Stimulated activated CD8-positive, alpha-beta memory T cell treated with anti-CD3 and anti-CD28 coated beads, Interleukin-12 subunit alpha, Interleukin-12 subunit beta, amount 100 ng/mL, for 24 hours (primary cell): ENCODE results near the gene PPP2R5C.
A peak's percentile ranks its signal among the peaks of the same experiment; 100 is the strongest.

Experiments
- DNase-seq: peaks from one replicate; pipeline ENCODE4 v3.0.0-alpha.2; 2020; ENCODE audit errors: extremely low read depth

Gene PPP2R5C

DNA sequence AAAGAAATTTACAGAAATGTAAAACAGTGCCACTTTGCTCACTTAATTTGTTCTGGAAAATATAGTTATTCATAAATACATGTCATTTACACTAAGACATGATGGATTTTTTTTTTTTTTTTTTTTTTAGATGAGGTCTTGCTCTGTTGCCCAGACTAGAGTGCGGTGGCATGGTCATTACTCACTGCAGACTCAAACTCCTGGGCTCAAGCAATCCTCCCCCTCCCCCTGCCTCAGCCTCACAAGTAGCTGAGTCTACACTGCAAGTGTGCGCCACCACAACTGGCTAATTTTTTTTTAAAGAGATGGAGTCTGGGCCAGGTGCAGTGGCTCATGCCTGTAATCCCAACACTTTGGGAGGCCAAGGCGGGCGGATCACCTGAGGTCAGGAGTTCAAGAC, 101.2 kb downstream of the PPP2R5C start:
- DNase-seq = no peak

DNA sequence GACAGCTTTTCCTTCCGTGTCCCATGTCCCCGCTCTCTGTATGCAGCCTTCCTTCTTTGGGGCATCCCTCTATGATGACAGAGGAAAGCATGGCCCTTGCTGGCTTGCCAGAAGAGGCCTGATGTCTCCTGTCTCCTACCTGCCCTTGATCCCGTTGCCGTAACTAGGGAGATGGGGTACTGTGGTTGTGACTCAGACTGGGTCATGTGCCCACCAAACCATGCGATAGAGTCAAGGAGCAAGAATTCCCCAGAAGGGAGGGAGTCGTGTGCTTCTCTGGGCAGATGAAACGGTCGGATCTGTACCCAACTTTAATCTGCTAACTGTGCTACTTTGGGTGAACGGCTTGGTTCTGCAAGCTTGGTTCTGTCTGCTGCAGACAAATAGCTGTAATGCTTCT, 103.8 kb downstream of the PPP2R5C start:
- DNase-seq = no peak

DNA sequence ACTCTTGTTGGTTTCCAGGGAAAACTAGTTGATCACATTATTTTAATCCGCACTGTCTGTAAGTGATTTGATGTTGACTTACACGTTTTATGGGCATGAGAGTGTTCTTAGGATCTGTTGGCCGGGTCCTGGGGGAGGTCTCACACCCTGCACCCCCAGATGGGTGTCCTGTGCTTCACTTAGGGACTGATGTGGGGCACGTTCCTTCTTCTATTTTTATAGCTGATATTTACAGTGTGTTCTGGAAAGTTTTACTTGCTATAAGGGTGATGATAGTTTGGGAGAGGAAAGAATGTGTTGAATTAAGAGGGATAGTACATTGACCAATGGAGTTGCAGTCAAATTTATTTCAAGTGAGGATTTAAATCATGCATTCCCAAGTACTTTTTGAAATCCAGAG, 106.3 kb downstream of the PPP2R5C start:
- no peak for DNase-seq

DNA sequence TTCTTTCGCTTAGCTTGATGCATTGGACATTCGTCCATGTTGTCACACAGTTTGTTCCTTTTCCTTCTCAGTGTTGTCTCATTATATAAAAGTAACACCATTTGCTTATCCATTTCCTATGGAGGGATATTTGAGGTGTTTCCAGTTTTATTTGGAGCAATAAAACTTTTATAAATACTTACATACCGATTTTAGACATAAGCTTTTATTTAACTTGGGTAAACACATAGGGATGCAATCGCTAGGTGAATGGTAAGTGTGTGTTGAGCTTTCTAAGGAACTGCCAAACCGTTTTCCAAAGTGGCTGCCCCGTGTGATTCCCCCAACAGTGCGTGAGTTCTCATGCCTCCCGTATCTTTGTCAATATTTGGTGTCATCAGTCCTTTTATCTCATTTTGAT, 107.7 kb downstream of the PPP2R5C start:
- no peak for DNase-seq

DNA sequence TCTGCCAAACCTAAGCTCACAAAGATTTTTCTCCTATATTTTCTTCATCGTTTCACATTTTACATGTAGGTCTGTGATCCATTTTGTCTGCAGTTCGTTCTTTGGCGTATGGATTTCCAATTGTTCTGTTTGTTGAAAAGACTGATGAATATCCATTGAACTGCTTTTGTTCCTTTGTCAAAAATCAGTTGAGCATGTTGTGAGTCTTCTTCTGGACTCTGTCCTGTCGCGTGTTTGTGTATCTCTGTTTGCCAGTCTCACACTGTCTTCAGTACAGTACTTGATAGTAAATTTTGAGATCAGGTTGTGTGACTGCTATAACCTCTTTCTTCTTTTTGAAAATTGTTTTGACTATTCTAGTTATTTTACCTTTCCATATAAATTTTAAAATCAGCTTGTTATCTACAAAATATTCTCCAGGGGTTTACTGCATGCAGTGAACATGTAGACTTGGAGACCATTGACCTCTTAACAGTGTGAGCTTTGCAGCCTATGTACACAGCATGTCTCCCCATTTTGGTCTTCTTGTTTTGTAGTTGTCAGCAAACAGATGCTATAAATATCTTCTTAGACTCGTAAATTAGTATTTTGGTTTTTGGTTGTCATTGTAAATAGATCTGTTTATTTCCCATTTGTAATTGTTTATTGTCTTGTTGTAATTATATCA, 108.9 kb downstream of the PPP2R5C start:
- no peak for DNase-seq

DNA sequence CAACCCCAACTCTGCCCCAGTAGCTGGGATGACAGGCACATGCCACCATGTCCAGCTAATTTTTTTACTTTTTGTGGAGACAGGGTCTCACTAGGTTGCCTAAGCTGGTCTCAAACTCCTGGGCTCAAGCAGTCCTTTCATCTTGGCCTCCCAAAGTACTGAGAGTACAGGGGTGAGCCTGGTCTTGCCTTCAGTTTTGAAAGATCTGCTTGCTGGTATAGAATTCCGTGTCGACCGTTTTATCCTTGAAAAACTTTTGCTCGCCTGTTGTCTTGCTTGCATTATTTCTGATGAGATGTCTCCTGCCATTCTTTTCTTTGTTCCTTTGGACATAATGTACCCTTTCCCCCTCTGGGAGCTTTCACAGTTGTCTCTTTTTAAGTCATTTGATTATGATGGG, 110.8 kb downstream of the PPP2R5C start:
- no peak for DNase-seq

DNA sequence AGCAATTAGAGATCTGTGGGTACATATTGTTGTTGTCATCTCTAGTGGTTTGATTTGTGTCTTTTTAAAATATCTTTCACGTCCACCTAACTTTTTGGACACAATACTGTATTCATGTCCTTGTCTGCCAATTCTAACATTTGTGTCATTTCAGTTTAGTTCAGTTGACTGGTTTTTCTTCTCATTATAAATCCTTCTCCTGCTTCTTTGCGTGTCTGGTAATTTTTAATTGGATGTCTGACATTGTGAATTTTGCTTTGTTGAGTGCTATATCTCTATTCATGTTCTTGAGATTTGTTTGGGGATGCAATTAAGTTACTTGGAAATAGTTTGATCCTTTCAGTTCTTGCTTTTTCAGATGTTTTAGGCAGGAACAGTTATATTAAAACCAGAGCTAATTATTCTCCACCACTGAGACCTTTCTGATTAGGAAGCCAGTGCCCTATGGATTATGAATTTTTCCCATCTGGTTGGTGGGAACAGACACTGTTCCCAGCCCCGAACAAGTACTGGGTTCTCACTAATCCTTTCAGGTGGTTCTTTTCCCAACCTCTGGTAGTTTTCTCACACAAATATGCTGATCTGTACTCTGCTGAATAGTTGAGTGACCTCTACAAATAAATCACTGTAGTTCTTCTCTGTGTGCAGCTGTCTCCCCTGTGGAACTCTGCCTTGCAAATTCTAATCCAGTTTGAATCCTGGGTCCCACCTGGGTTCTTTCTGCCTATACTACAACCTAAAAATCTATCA, 111.7 kb downstream of the PPP2R5C start:
- no peak for DNase-seq

DNA sequence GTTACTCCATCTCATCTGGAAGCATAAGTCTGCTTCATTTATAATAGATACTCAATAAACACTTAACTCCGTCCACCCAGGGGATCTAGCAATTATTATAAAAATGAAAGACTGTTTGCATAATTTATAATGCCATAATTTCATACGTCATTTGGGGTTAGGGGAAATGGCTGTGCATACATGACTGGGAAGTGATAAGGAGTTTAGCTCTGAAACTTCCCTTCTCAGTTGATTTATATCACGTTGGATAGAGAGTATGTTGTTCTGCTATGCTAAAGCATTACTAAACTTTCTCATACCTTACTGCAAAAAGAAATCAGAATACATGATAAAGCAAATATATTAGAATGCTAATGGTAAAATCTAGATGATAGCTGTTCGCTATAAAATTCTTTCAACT, 112.5 kb downstream of the PPP2R5C start:
- DNase-seq = no peak

DNA sequence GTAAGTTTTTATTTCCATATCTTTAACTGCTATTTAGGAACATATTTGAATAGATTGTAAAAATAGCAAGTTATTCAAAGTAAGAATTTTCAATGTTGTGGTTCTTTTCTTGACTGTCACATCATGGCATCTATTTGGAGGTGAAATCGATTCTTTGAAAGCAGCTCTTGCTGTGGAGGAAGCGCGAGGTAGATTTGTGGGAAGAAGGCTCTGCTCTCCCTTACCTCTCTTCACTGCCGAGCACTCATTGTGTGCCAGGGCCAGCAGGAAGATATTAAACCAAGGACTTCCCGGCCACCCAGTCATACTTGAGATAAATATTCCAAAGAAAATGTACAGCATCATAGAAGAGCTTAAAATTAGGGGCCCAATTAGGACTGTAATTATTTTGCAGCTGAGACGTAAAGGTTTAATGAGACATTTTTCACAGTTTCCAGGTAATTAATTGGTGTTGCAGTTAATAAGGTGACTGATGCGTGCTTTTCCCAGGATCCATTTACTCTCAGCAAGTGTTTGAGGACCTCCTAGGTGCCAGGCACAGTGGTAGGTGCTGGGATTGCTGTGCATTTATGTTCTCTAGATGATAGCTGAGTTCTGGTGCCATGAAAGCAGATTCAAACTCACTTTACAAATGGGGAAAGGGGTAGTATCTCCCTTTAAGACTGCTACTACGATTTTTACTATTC, 113.7 kb downstream of the PPP2R5C start:
- DNase-seq = no peak

DNA sequence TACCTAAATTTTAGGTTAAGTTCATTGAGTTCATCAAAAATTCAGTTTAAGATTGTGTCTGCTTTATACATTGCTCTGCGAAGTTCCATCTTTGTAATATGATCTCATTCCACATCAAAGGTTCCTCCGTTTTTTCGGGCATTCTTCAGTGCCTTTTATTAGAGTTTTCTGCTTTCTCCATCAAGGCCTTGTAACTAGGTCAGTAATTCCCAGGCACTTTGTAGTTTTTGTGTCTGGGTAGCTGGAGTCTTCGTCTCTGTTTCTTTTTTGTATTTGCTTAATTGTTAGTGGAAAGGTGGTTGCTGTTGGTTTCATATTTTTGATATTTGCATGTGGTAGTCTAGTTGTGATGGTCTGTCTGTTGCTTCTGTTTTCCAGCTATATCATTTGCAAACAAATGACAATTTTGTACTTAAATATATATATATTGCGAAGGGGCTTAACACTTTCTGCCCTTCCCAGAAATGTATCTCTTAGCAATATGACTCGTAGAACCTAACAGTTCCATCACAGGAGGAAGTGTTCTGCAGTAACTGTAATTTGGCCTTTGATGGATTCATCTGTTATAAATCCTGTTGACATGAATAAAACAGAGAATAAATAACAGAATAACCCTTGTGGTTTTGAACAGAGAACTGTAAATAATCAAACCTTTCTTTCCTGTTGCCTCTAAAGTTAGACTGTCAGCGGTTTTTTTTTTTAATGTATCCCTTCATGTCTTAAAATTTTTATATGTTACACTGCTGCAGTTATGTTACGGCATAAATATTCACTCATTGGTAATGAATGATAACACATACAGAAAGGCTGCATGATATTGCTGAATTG, 114.4 kb downstream of the PPP2R5C start:
- DNase-seq = no peak

DNA sequence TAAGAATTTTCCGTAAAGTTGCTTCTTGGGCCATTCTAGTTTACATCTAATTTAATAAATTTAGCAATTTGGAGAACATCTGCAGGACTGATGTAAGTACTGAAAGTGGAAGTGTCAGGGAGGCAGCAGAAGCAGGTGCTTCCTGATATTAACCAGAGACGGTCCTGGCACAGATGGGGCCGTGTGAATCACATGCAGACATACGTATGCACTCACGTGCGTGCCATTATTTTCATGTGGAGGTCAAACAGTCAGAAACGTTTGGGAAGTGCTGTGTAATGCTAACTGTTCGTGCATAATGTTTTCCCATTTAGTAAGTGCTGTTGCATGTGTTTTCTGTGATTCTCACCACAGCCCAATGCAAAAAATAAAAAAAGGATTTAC, 115.0 kb downstream of the PPP2R5C start:
- peak; percentile 40 for DNase-seq

DNA sequence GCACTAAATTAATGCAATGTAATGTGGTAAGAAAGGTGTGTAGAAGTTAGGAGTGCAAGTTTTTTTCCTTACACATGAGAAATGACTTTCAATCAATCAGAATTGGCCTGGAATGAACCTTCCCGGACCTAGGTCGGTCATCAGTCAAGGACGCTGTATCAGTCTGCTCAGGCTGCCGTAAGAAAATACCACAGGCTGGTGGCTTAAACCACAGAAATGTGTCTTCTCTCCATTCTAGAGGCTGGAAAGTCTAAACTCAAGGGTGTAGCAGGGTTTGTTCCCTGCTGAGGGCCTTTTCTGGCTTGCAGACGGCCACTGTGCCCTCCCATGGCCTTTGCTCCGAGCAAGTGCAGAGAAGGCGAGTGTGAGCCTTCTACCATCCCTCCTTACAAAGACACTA, 116.3 kb downstream of the PPP2R5C start:
- DNase-seq = no peak

DNA sequence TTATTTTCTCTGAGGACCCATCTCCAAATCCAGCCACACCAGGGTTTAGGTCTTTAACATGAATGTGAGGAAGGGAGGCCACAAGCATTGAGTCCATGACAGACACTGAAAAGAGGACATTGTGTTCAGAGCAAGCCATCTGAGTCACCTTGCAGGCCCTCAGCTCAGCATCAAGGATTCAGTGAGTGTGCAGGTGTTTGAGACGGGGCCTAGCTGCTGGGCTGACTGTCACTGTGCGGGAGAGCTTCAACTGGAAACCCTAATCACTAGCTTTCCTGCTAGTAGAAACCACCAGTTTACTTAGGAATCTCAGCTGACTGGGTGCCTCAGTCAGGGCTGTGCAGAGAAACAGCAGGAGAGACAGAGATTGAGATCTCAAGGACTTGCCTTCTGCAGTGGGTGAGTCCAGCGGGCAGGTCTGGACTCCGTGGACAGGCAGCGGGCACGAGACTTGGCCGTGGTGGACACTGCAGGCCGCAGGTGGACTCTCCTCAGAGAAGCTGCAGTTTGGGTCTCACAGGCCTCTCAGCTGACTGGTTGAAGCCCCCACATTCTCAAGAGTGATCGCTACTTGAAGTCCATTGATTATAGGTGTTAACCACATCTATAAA, 116.8 kb downstream of the PPP2R5C start:
- no peak for DNase-seq

DNA sequence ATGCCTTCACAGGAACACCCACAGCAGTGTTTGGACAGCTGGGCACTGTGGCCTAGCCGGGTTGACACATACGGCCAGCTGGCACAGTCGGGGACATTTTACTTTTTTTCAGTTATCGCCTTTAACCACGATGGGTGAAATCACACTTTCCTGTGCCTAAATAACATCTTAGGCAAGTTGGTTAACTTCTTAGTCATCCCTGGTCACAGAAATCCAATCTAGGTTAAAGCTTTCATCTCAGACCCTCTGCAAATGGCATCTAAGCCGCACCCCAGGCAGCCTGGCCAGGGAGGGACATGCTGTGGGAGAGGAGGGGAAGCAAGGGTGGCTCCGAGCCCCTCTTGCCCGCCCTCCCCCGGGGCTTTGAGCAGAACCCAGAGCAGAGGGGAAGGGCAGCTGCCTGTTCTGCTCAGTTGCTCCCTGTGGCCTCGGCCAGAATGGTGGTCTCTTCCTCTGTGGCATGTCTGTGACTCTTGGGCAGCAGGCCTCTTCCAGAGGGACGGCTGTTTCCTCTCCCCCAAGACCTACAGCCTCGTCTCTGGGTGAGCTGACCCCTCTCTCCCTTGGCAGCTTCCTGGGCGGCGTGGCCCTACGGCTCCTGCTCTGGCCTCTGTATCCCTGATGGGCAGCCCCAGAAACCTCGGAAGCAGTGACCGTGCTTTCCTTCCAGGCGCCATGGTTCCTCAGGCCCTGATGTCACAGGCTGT, 117.5 kb downstream of the PPP2R5C start:
- DNase-seq = no peak

DNA sequence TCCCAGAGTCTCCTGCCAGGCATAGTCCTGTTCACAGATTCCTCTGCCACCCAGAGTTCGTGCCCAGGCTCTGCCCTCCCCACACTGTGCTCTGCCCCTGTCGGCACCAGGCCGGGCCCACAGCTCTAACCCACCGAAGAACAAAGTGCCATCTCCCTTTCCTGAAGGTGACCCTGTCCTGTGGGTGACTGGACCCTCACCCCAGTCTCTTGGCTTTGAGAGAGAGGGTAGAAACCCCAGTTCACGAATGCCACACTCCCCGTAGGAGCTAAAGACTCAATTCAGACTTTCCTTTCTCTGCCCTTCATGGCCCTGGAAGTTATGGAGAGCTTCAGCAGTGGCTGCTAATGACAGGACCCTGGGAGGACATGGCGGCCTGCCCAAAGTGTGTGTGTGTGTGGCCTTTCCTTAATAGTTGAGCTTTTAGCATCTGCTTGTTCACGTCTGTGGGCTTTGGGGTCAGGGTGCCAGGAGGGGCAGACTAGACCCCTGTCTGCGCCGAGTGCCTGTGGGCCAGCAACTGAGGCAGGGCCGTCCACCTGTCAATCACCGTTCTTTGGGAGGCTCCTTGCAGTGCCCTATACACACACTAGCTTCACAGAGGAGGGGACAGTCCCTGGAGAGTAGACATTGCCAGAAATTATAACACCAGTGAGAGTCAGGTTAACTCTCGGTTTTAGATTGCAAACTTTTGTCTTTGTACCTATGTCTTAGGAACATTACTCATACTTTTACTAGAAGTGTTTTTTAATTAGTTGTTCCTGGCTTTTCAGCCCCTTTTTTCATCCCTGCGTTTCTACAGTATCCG, 118.2 kb downstream of the PPP2R5C start:
- DNase-seq = no peak

DNA sequence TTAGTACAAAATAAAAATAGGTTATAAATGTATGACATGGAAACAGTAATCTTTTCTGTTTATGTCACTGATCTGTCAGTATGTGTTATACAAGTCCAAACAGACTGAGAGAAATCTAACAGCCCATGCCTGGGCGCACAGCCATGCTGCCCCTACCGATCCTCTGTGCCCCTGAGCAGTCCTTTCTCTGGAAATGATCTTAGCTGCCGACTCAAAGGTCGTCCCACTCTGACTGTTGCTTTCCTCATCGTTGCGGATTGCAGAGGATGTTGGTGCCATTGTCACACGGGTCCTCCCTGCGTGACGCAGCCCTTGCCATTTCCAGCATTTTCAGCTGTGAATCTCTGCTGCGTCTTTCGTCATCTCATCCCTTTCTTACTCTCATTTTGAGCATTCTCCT, 119.9 kb downstream of the PPP2R5C start:
- DNase-seq = no peak

DNA sequence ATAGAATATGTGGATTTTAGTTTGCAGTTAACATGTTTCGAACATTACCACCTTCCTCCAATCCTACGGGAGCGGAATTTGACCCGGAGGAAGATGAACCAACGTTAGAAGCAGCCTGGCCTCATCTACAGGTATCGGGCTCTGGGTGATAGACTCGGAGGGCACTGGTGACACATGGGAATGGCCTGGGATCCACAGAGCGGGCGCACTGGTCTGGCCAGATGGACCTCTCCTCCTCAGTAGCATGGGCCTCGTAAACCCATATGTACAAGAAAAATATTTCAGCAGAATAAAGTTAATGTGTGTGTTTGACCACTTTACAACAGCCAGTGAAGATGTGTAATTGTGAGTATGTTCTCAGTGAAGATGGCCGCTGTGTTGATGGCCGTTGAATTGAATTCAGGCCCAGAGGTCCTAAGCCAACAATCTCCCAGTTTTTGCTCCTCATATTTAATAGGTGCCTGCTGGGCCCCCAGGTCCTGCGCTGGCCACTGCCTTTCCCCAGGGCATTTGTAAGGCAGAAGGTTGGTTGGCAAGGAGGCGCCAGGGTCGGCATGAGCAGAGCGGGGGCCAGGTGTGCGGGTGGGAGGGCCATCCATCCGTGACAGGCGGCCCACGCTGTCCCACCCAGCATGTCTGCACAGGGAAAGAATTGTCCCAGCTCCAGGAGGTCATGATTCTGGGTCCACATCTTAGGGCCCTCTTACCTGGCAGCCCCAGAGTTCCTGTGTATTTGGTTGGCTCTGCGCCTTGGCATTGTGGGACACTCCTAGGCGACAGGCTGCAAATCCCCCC, 120.8 kb downstream of the PPP2R5C start:
- no peak for DNase-seq

DNA sequence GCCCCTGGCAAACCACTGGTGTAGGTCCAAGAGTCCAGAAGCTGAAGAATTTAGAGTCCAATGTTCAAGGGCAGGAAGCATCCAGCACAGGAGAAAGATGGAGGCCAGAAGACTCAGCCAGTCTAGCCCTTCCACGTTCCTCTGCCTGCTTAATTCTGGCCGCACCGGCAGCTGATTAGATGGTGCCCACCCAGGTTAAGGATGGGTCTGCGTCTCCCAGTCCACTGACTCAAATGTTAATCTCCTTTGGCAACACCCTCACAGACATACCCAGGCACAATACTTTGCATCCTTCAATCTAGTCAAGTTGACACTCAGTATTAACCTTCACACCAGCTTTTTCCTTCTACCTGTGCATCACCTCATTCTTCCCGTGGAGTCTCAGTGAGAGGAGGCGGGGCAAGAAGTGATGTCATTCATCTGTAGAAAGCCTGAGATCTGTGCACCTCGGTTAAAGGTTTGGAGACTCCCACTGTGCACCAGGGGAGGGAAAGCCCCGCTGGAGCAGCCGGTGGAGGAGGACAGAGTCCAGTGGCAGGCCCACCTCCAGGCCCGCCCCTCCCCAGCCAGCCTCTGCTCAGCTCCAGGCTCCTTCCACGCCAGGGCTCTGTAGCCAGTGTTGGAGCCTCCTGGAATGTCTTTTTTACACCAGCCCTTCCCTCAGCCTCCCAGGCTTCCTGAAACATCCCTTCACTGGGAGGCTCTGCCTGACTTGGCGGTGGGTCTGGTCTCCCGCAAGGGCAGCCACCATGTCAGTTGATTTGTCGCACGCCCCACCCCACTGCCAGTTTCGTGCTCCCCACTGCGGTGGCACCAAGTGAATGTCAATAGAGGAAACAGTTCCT, 122.8 kb downstream of the PPP2R5C start:
- no peak for DNase-seq
